UCSD-AML1 (cell line): Measurements from ENCODE around the gene CHGA.

Experiments used
- DNase-seq: peaks from one replicate; lab custom pipeline; 2025; ENCODE audit not compliant: unreplicated experiment; lab: John Stamatoyannopoulos, UW

CHGA gene

DNA sequence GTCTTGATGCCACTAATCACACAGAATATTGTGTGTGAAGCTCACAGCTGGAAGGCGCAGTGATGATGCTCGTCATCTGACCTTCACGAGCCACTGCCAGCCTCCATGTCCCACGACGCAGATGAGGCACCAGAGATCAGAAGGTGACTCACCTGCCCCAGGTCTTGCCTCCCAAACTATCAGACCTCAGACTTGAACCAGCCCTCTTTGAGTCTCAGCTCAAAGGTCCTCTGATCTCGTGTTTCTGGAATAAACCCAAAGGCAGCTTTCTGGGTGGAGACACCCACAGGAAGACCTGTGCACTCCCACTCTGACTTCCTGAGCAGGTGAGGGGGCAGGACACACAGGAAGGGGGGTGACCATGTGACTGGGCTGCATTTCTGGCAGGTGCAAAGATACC, 19.6 kb upstream of the CHGA start:
- no peak for DNase-seq

DNA sequence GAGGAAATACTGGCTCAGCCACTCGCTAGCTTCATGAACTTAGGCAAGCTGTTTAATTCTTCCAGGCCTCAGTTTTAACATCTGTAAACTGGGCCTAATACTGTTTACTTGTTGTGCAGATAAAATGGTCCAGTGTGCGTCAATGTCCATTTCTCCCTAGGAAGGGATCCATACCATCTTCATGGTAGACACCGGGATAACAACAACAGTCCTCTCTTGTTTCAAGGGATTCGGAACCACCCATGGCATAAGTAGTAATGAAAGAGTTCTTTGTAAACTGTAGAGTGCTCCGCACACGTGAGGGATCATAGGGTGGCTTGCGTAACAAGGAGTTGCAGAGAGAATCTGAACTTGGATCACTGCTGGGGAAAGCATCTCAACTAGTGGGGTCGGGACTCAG, 17.3 kb upstream of the CHGA start:
- DNase-seq = no peak

- DNase-seq = no peak
Observed at GRCh38 chr14:92906420-92906819, 16.5 kb upstream of the CHGA start.

GRCh38 chr14:92906823-92907222, 16.1 kb upstream of the CHGA start:
- DNase-seq = no peak

GRCh38 chr14:92907316-92907911, 15.5 kb upstream of the CHGA start:
- no peak for DNase-seq

DNA sequence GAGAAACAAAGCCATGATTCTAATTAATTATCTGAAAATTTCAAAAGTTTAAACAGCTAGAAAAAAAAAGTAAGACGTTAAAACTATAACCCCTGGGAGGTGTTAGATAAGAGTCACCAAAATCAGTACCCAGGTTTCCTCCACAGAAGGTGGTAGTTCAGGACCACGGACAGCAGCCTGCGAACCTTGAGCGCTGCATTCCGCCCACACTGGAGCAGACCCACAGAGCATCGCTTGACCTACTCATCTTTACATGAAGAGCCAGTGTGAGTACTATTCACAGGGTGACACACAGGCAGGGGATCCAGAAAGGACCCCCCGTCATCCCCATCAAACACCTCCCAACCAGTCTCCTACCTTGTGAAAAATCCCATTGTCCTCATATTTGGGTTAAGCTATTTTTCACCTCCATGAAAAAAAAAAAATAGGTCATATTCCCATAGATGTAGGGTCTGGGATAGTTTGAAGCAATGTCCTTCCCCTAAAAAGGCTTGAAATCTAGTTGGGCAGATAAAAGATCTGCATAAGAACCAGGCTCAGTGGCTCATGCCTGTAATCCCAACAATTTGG, 8.8 kb upstream of the CHGA start:
- peak; percentile 31 for DNase-seq

DNA sequence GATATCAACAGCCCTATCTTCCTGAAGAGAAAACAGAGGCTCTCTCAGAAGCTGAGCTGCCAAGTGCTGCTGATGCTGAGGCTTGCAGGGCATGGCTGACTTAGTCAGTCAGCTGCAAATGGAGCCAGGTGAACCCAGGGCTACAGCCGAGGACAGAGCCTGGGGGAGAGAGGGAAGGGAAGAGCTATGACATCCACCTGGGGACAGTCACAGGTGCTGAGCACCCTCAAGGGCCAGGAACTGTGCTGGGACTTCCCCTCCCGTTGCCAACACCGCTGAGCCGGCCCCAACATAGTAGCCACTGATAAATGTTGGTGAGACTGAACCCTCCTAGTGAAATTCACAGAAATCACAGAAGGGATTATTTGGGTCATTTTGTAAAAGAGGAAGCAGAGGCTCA, 6.7 kb upstream of the CHGA start:
- no peak for DNase-seq

DNA sequence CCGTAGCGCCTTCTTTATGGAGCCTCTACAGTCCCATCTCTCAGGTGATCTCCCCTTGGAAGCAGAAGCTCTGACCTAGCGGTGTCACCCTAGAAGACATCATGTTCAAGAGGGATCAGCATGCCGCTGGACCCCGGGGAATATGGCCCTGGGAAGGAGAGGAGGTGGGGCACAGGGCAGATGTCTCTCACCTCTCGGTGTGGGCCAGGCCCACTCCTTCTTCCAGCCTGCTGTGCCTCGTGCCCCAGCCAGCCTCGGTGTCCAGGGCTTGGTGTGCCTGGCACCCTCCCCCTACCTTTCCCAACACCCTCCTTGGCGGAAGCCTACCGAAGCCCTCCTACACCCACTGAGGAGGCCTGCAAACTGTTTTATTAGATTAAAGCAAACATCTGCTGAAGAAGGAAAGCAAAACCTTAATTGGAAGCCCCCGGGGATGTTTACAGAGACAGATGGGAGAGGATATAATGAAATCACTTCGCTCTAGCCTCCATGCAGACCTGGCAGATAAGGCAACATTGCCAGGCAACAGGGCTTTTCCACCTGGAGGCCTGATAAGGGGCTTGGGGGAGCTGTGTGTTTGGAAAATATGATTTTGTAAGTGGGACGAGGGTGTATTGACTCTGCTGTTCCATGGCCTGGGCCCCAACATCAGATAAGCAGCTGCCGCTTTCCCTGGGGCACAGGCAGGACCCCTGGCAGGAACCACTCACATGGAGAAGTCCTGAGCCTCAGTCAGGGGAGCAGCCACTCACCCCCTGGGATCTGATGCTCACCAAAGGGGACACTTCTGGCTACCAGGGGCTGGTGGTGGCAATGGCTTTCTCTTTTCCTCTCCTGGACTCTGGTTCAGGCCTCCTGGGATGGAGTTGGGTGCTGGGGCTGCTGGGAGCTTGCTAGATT, 5.7 kb upstream of the CHGA start:
- DNase-seq = no peak

DNA sequence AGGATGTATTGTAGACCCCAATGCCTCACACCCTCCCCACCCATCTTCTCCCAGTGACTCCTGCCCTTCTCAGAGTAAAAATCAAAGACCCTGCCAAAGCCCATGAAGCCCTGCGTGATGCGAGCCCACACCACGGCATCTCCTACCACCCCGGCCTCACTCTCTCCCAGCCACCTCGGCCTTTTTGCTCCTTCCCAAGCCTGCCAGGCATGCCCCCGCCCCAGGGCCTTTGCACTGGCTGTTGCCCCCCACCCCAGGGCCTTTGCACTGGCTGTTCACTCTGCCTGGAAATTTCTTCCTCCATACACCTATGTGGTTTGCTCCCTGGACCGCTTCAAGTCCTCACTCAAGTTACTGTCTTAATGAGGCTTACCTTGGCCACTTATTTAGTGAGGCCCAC, 5.0 kb upstream of the CHGA start:
- DNase-seq = no peak

DNA sequence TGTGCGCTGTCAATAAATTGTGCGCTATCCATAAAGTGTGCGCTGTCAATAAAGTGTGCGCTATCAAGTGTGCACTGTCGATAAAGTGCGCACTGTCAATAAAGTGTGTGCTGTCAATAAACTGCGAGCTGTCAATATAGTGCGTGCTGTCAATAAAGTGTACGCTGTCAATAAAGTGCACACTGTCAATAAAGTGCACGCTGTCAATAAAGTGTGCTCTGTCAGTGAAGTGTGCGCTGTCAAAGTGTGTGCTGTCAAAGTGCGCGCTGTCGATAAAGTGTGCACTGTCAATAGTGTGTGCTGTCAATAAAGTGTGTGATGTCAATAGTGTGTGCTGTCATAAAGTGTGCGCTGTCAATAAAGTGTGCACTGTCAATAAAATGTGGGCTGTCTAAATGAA, 2.9 kb upstream of the CHGA start:
- no peak for DNase-seq

GRCh38 chr14:92922155-92922735, 705 bp upstream of the CHGA start:
- no peak for DNase-seq

- DNase-seq = no peak
Observed at GRCh38 chr14:92923744-92924103, 774 bp downstream of the CHGA start.

DNA sequence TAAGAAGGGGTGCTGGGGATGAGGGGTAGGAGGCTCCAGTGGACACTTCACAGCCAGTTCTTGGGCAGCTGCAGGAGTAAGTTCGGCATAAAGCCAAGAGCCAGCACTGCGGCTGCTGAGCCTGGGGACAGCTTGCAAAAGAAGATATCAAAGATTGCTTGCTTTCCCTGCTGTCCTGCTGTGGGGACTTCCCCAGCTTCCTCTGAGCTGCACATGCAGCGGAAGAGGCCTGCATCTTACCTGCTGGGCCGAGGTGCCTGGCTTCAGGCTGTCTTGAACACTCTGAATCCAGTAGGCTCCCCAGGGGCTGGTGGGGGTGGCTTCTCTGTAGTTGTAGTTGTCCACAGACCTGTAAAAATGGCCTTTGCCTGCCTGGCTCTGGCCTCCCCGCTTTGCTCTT, 1.3 kb downstream of the CHGA start:
- no peak for DNase-seq

DNA sequence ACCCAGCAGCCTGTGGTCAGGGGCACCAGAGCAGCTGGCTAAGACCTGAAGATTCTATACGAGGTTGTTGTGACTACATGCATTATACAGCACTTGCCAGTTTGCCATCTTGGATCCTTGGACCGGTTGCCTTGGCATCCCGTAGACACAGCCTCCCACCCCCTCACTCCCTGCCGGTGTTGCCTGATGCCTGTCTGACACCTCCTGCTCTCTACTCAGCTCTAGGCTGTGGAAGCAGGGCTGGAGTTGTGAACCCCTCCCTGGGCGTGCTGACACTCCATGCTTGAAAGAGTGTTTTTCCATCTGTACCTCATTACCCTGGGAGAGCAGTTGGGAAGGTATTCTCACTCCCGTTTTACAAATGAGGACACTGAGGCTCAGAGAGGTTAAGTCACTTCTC, 2.5 kb downstream of the CHGA start:
- no peak for DNase-seq

GRCh38 chr14:92926180-92926845, 3.4 kb downstream of the CHGA start:
- no peak for DNase-seq

DNA sequence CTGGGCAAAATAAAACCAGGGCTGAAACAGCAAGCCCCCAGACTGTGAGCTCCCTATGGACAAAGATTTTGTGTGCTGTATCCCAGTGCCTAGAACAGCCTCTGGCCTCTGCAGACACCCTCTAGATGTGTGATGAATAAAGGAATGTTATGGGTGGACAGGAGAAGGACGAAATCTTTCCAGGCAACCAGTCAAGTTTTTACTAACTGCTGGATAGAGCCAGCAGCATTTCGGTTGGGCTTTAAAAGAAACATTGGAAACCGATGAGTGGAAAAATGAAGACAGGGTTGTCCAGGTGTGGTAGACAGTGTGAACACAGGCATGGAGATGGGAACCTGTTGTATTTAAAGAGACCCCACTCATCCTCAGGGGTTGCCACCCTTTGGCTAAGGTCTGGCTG, 4.0 kb downstream of the CHGA start:
- no peak for DNase-seq

GRCh38 chr14:92927349-92928257, 4.7 kb downstream of the CHGA start:
- no peak for DNase-seq

GRCh38 chr14:92928258-92928629, 5.3 kb downstream of the CHGA start:
- no peak for DNase-seq

DNA sequence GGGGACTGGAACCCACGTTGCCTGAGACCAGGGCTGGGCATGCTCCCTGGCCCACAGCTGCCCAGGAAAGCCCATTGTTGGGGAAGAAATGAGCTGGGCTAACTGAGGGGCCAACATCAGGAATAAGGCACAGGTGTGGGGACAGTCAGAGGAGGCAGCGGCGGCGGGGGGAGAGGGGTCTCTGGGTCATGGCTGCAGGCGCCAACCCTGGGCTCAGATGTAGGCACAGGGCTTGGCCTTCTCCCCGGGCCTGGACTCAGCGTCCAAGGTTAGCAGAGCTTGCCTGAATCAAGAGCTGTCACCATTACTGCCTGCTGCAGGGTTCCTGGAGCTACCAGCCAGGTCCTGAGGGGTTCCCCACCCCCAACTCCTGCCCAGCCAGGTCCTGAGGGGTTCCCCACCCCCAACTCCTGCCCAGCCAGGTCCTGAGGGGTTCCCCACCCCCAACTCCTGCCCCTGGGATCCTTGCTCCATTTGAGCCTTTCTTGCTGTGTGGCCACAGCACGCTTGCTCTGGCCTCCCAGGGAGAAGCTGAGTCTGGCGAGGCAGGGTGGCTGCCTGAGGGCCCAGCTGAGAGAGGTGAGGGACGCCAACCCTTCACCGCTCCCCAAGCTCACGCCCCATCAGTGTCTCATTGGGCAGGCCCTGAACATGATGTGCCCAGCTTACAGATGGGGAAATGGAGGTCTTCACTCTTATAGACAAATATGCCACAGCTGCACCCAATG, 6.2 kb downstream of the CHGA start:
- DNase-seq = no peak
